ENCODE data around the gene CYS1. TPM values are rescaled to one million over a fixed set of nuclear protein-coding genes. Genes with fewer than 3 reads are reported as not detected.

CYS1 gene
- total and polyA plus RNA-seq, 2 of the 13 experiments (the other 11 are each of a cell fraction or from before 2014, with no cell fraction given): 0.04 TPM; not detected in 1

DNA sequence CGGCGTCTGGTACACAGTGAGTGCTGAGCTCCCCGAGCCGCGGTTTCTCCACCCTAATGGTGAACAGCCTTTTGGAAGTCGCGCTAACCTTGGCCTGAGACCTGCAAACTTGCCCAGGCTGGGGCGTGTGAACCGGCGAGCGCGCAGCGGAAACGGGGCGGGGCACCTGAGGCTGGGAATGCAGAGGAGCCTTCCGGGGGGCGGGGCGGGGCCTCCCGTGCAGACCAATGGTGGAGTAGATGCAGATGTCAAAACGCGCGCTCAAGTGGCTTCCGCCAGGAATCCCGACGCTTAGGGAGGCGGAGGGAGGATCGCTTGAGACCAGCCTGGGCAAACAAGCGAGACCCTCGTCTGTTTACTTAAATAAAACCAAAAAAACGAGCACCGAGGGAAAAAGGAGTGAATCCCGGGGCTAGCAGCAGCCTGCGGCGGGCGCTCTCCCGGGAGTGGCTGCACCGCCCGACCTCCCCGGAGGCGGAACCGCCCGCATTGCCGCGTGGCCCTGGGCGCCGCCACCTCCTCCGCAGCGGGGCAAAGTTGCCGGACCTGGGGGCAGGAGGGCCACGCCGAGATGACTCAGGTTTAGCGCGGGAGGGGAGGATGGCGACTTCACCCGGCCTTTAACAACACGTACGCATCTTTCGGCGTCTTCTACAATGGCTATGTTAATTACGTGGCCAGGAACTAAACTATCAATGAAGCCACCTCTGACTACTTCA is 40.1 kb upstream of the CYS1 start (continued):
- TF ChIP-seq, protein P1, sequence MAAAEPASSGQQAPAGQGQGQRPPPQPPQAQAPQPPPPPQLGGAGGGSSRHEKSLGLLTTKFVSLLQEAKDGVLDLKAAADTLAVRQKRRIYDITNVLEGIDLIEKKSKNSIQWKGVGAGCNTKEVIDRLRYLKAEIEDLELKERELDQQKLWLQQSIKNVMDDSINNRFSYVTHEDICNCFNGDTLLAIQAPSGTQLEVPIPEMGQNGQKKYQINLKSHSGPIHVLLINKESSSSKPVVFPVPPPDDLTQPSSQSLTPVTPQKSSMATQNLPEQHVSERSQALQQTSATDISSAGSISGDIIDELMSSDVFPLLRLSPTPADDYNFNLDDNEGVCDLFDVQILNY (CRISPR knock-in tag; conservative IDR thresholded peaks at IDR 0.05): peak; percentile 11; the same call in 1 of the 2 replicates
- TF ChIP-seq CEBPB (IDR thresholded peaks at IDR 0.05; ENCODE audit: borderline replicate concordance, low read depth, low read length): no peak
- TF ChIP-seq SP1 (IDR thresholded peaks at IDR 0.05): no peak
- TF ChIP-seq SP1 (CRISPR knock-in tag; IDR thresholded peaks at IDR 0.05): peak; percentile 68
- TF ChIP-seq HMG20A (CRISPR knock-in tag; IDR thresholded peaks at IDR 0.05; ENCODE audit: borderline replicate concordance): peak; percentile 26; the same call in 1 of the 2 replicates
- peak; percentile 67 for TF ChIP-seq NCOA2 (CRISPR knock-in tag; IDR thresholded peaks at IDR 0.05)
- TF ChIP-seq, protein P2, sequence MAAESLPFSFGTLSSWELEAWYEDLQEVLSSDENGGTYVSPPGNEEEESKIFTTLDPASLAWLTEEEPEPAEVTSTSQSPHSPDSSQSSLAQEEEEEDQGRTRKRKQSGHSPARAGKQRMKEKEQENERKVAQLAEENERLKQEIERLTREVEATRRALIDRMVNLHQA (CRISPR knock-in tag; IDR thresholded peaks at IDR 0.05): no peak
- TF ChIP-seq HES4 (CRISPR knock-in tag; IDR thresholded peaks at IDR 0.05; ENCODE audit: borderline replicate concordance): peak; percentile 83; the same call in 1 of the 2 replicates
- TF ChIP-seq ADNP (CRISPR knock-in tag; IDR thresholded peaks at IDR 0.05): 0 out of 2 replicates have a peak, but pooled peaks have one; percentile 20
- TF ChIP-seq, protein P3, sequence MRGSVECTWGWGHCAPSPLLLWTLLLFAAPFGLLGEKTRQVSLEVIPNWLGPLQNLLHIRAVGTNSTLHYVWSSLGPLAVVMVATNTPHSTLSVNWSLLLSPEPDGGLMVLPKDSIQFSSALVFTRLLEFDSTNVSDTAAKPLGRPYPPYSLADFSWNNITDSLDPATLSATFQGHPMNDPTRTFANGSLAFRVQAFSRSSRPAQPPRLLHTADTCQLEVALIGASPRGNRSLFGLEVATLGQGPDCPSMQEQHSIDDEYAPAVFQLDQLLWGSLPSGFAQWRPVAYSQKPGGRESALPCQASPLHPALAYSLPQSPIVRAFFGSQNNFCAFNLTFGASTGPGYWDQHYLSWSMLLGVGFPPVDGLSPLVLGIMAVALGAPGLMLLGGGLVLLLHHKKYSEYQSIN (CRISPR knock-in tag; IDR thresholded peaks at IDR 0.05; ENCODE audit: borderline replicate concordance): no peak
- TF ChIP-seq ZNF883 (CRISPR knock-in tag; IDR thresholded peaks at IDR 0.05; ENCODE audit: not compliant biosample characterization): peak; percentile 96
- TF ChIP-seq, protein P4, sequence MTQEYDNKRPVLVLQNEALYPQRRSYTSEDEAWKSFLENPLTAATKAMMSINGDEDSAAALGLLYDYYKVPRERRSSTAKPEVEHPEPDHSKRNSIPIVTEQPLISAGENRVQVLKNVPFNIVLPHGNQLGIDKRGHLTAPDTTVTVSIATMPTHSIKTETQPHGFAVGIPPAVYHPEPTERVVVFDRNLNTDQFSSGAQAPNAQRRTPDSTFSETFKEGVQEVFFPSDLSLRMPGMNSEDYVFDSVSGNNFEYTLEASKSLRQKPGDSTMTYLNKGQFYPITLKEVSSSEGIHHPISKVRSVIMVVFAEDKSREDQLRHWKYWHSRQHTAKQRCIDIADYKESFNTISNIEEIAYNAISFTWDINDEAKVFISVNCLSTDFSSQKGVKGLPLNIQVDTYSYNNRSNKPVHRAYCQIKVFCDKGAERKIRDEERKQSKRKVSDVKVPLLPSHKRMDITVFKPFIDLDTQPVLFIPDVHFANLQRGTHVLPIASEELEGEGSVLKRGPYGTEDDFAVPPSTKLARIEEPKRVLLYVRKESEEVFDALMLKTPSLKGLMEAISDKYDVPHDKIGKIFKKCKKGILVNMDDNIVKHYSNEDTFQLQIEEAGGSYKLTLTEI (CRISPR knock-in tag; conservative IDR thresholded peaks at IDR 0.05): no peak
- peak; percentile 69; the same call in 1 of the 2 replicates for TF ChIP-seq BRCA1 (CRISPR knock-in tag; IDR thresholded peaks at IDR 0.05)
- TF ChIP-seq, protein P5, sequence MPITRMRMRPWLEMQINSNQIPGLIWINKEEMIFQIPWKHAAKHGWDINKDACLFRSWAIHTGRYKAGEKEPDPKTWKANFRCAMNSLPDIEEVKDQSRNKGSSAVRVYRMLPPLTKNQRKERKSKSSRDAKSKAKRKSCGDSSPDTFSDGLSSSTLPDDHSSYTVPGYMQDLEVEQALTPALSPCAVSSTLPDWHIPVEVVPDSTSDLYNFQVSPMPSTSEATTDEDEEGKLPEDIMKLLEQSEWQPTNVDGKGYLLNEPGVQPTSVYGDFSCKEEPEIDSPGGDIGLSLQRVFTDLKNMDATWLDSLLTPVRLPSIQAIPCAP (CRISPR knock-in tag; IDR thresholded peaks at IDR 0.05; ENCODE audit: low read depth): 0 out of 2 replicates have a peak, but pooled peaks have one; percentile 69
- peak; percentile 89 for TF ChIP-seq DR1 (CRISPR knock-in tag; IDR thresholded peaks at IDR 0.05)
- peak; percentile 91; the same call in 1 of the 2 replicates for TF ChIP-seq ZFP90 (CRISPR knock-in tag; IDR thresholded peaks at IDR 0.05; ENCODE audit: borderline replicate concordance)
- peak; percentile 87; the same call in 1 of the 2 replicates for TF ChIP-seq HOXA3 (CRISPR knock-in tag; IDR thresholded peaks at IDR 0.05)
- TF ChIP-seq ZNF790 (CRISPR knock-in tag; IDR thresholded peaks at IDR 0.05; ENCODE audit: borderline replicate concordance): peak; percentile 87; the same call in 1 of the 2 replicates
- peak; percentile 62; the same call in 1 of the 2 replicates for TF ChIP-seq ZFP36L1 (CRISPR knock-in tag; IDR thresholded peaks at IDR 0.05)
- TF ChIP-seq, protein P6, sequence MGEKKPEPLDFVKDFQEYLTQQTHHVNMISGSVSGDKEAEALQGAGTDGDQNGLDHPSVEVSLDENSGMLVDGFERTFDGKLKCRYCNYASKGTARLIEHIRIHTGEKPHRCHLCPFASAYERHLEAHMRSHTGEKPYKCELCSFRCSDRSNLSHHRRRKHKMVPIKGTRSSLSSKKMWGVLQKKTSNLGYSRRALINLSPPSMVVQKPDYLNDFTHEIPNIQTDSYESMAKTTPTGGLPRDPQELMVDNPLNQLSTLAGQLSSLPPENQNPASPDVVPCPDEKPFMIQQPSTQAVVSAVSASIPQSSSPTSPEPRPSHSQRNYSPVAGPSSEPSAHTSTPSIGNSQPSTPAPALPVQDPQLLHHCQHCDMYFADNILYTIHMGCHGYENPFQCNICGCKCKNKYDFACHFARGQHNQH (CRISPR knock-in tag; IDR thresholded peaks at IDR 0.05): peak; percentile 98
- no peak for TF ChIP-seq TCF12 (IDR thresholded peaks at IDR 0.05)
- TF ChIP-seq TCF12 (CRISPR knock-in tag; IDR thresholded peaks at IDR 0.05): peak; percentile 79; the same call in 1 of the 2 replicates
- peak; percentile 52; the same call in 1 of the 2 replicates for TF ChIP-seq MIER3 (CRISPR knock-in tag; IDR thresholded peaks at IDR 0.05; ENCODE audit: borderline replicate concordance)

Measured in HepG2 (cell line).